Subcutaneous adipose tissue (tissue), 4 donors: ENCODE data around the gene DNER. TPM values are rescaled to one million over a fixed set of nuclear protein-coding genes. Genes with fewer than 3 reads are reported as not detected.

Experiments
- CTCF ChIP-seq: fragments of 450-650 bp; IDR thresholded peaks from one replicate; pipeline ENCODE4 v1.5.1; 2016; ENCODE audit warnings: low read depth, mild to moderate bottlenecking, control low read depth, antibody characterized with exemption, moderate library complexity
- total RNA-seq, 4 donors: library from RNA; depleted of rRNA; stranded (reverse); fragments of >200 nt; gene quantifications; one replicate each; pipeline ENCODE4 v1.1.0, GENCODE V29; 2016

DNER gene
- total RNA-seq, 4 donors from 2014 or later = 0.57 to 6.2 (median 3.4) TPM

- TF ChIP-seq CTCF = no peak
Observed at GRCh38 chr2:229434187-229434586, 280.2 kb downstream of the DNER start.

GRCh38 chr2:229433351-229433750 lies 281.0 kb downstream of the DNER start:
- TF ChIP-seq CTCF = no peak

GRCh38 chr2:229431327-229431954 lies 282.9 kb downstream of the DNER start:
- TF ChIP-seq CTCF = no peak

- no peak for TF ChIP-seq CTCF
Observed at GRCh38 chr2:229429589-229429988, 284.8 kb downstream of the DNER start.

GRCh38 chr2:229426464-229426863 lies 287.9 kb downstream of the DNER start:
- no peak for TF ChIP-seq CTCF

- TF ChIP-seq CTCF = no peak
Observed at GRCh38 chr2:229425598-229425997, 288.8 kb downstream of the DNER start.

GRCh38 chr2:229422063-229422462 lies 292.3 kb downstream of the DNER start:
- TF ChIP-seq CTCF = no peak
